Panc1 (cell line): Measurements from ENCODE around the gene SERPINA12. TPM values are rescaled to one million over a fixed set of nuclear protein-coding genes. Genes with fewer than 3 reads are reported as not detected.

Source experiments
- ATAC-seq: fragments of 200-7000 bp; cut with Tn5 transposase; 2 replicates; pipeline ENCODE4 v1.9.1; 2020; ENCODE audit warnings: mild to moderate bottlenecking, moderate library complexity
- BruUV-seq: library from RNA; stranded (reverse); fragments of 400-500 nt; replicated peaks from 2 replicates; lab custom pipeline; 2021; lab: Mats Ljungman, UMichigan
- CTCF ChIA-PET: fragments of 300-600 bp; sonication (Branson Sonifier 250); formaldehyde crosslinking; loops from one replicate; lab custom pipeline; 2022; ENCODE audit warnings: antibody characterized with exemption; lab: Charles Lee
- POLR2A ChIA-PET: fragments of 300-600 bp; sonication (Branson Sonifier 250); formaldehyde crosslinking; loops from one replicate; lab custom pipeline; 2022; ENCODE audit warnings: antibody characterized with exemption; lab: Charles Lee
- DNase-seq: peaks from one replicate; pipeline ENCODE4 v3.0.0-alpha.2; 2010; ENCODE audit warnings: low read depth, low spot score
- H3K27ac ChIP-seq: 2 replicates; pipeline ENCODE4 v1.5.1; 2011; ENCODE audit warnings: mild to moderate bottlenecking, low read length, inconsistent platforms
- H3K27me3 ChIP-seq: fragments of 200-500 bp; sonication (Bioruptor generic); 2 replicates; pipeline ENCODE4 v1.6.0; 2014; ENCODE audit warnings: low read length, inconsistent platforms; ENCODE audit not compliant: control insufficient read depth, insufficient read depth
- H3K36me3 ChIP-seq: fragments of 200-500 bp; sonication (Bioruptor generic); 2 replicates; pipeline ENCODE4 v1.5.1; 2014; ENCODE audit warnings: inconsistent platforms, mild to moderate bottlenecking, low read length, moderate library complexity; ENCODE audit not compliant: control insufficient read depth, insufficient read depth
- H3K4me1 ChIP-seq: 2 replicates; pipeline ENCODE4 v1.5.1; 2011; ENCODE audit warnings: inconsistent platforms, mild to moderate bottlenecking, low read length, moderate library complexity; ENCODE audit not compliant: control insufficient read depth, insufficient read depth
- H3K4me3 ChIP-seq, 2 experiments: 2 replicates each; pipeline ENCODE4 v1.5.1; 2011 to 2012; ENCODE audit warnings: low read depth in 2 of 2, low read length in 2 of 2, mild to moderate bottlenecking in 2 of 2, inconsistent platforms in 1 of 2, moderate library complexity in 1 of 2
- H3K9me3 ChIP-seq: fragments of 200-500 bp; sonication (Bioruptor generic); 2 replicates; pipeline ENCODE4 v1.5.1; 2014; ENCODE audit warnings: low read depth, mild to moderate bottlenecking, inconsistent platforms, low read length, moderate library complexity; ENCODE audit not compliant: control insufficient read depth, insufficient read depth
- POLR2AphosphoS5 ChIP-seq: IDR thresholded peaks from 2 replicates; pipeline ENCODE4 v1.6.1; 2012; ENCODE audit warnings: mild to moderate bottlenecking, low read depth, low read length, moderate library complexity
- REST ChIP-seq, 2 experiments: IDR thresholded peaks; 2 replicates each; pipeline ENCODE4 v1.6.1; 2011 to 2012; ENCODE audit warnings: low read depth in 2 of 2, control low read depth in 1 of 2, low read length in 1 of 2, mild to moderate bottlenecking in 1 of 2, moderate library complexity in 1 of 2; ENCODE audit not compliant: insufficient read depth in 1 of 2
- SIN3A ChIP-seq: IDR thresholded peaks from 2 replicates; pipeline ENCODE4 v1.6.1; 2012; ENCODE audit warnings: low read depth, mild to moderate bottlenecking, low read length, moderate library complexity, borderline replicate concordance; ENCODE audit not compliant: insufficient read depth
- TCF7L2 ChIP-seq: IDR thresholded peaks from 2 replicates; pipeline ENCODE4 v1.6.1; 2011; ENCODE audit warnings: mild to moderate bottlenecking, low read depth, low read length, inconsistent platforms
- in situ Hi-C: cut with HindIII; loops from 2 replicates; pipeline ENCODE4 v1.10.0; 2016; ENCODE audit warnings: low sequenced_read_pairs, low pct_unique_long_range_greater_than_20kb
- intact Hi-C: fragments of 100-400 bp; cut with micrococcal nuclease; formaldehyde crosslinking; loops from one replicate; pipeline ENCODE4 v1.10.0; 2022; ENCODE audit not compliant: unreplicated experiment
- total RNA-seq: library from RNA; stranded (reverse); gene quantifications from one replicate; pipeline ENCODE4 v1.2.1, GENCODE V29; 2021; ENCODE audit not compliant: unreplicated experiment
- TF ChIP-seq, protein P1 (sequence below): fragments of 450-650 bp; IDR thresholded peaks from 2 replicates; pipeline ENCODE4 v1.5.1; 2017; ENCODE audit warnings: mild to moderate bottlenecking

SERPINA12 gene
- total RNA-seq, 1 experiment from 2014 or later: not detected

- Histone ChIP-seq H3K27ac (no peak overlapping the region), H3K4me3 (no peak overlapping the region), H3K9me3 (no peaks in the 10 kb centered on the region), H3K4me1 (no peaks in the 10 kb centered on the region), H3K27me3 (no peaks in the 10 kb centered on the region), H3K36me3 (no peaks in the 10 kb centered on the region)
- DNase-seq: no peak
- ChIA-PET CTCF (no interaction called here), POLR2A (no interaction called here)
- no TSS peak for BruUV-seq
- TF ChIP-seq TCF7L2: no peak
- TF ChIP-seq, protein P1, sequence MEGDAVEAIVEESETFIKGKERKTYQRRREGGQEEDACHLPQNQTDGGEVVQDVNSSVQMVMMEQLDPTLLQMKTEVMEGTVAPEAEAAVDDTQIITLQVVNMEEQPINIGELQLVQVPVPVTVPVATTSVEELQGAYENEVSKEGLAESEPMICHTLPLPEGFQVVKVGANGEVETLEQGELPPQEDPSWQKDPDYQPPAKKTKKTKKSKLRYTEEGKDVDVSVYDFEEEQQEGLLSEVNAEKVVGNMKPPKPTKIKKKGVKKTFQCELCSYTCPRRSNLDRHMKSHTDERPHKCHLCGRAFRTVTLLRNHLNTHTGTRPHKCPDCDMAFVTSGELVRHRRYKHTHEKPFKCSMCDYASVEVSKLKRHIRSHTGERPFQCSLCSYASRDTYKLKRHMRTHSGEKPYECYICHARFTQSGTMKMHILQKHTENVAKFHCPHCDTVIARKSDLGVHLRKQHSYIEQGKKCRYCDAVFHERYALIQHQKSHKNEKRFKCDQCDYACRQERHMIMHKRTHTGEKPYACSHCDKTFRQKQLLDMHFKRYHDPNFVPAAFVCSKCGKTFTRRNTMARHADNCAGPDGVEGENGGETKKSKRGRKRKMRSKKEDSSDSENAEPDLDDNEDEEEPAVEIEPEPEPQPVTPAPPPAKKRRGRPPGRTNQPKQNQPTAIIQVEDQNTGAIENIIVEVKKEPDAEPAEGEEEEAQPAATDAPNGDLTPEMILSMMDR: no peak
- no peak for TF ChIP-seq POLR2AphosphoS5
- TF ChIP-seq SIN3A: no peak
- TF ChIP-seq REST (IDR thresholded peaks at IDR 0.05; ENCODE audit: insufficient read depth in 1 of 2, low read depth in 2 of 2, low read length in 1 of 2): no peak
- ATAC-seq: no peak
- intact Hi-C loops: loop anchor here (5.0 kb wide), 1 partner anchor 115 kb away; no protein-coding TSS in a partner anchor
- in situ Hi-C loops: no loop called here
Measured at GRCh38 chr14:94547726-94548125, 38.5 kb upstream of the SERPINA12 start.

DNA sequence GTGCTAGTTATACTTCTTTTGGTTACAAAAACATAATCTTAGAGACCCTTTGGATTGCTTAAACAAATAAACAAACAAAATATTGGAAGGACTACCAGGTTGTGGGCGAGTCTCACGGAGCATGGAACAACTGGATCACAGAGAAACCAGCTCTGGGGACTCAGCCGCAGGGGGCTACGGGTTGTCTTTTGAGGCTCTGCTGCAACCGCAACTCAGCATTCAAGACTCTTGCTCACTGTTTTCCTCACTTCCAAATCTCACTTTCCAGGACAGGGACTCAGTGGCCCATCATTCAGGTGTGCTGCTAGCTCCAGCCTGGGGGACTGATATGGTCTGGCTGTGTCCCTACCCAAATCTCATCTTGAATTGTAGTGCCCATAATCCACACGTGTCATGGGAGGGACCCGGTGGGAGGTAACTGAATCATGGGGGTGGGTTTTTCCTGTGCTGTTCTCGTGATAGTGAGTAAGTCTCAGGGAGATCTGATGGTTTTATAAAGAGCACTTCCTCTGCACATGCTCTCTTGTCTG is 37.9 kb upstream of the SERPINA12 start:
- in situ Hi-C loops (no loop called here), intact Hi-C loops (loop anchor here (5.0 kb wide), 1 partner anchor 115 kb away; no protein-coding TSS in a partner anchor)
- no TSS peak for BruUV-seq
- H3K27ac ChIP-seq: no peak overlapping the region
- H3K4me3 ChIP-seq: no peak overlapping the region
- no peaks in the 10 kb centered on the region for H3K9me3 ChIP-seq
- no peaks in the 10 kb centered on the region for H3K27me3 ChIP-seq
- ChIA-PET CTCF (no interaction called here), POLR2A (no interaction called here)
- no peak for ATAC-seq
- TF ChIP-seq REST (IDR thresholded peaks at IDR 0.05; ENCODE audit: insufficient read depth in 1 of 2, low read depth in 2 of 2, low read length in 1 of 2): no peak
- TF ChIP-seq TCF7L2: no peak
- no peak for TF ChIP-seq POLR2AphosphoS5
- TF ChIP-seq, protein P1: no peak
- no peak for TF ChIP-seq SIN3A
- DNase-seq: no peak
- H3K36me3 ChIP-seq: no peaks in the 10 kb centered on the region
- no peaks in the 10 kb centered on the region for H3K4me1 ChIP-seq
